Sigmoid colon (tissue), 4 donors: ENCODE data around the gene HECW1.

Source experiments
- EP300 ChIP-seq, 4 donors: sonication (generic); formaldehyde crosslinking; IDR thresholded peaks; one replicate each; pipeline ENCODE4 v1.6.1; 2017; ENCODE audit warnings: antibody characterized with exemption in 4 of 4
- POLR2A ChIP-seq, 2 donors: fragments of 450-650 bp; IDR thresholded peaks; one replicate each; pipeline ENCODE4 v1.6.1; 2016; ENCODE audit warnings: antibody characterized with exemption in 2 of 2, mild to moderate bottlenecking in 2 of 2, moderate library complexity in 2 of 2
- TF ChIP-seq, protein P1 (sequence below), 4 experiments: fragments of 450-650 bp in 3 of 4; fragments of 200-600 bp in 1 of 4; IDR thresholded peaks; one replicate each; pipeline ENCODE4 v1.5.1; 2016 to 2019; ENCODE audit warnings: antibody characterized with exemption in 4 of 4, mild to moderate bottlenecking in 3 of 4, moderate library complexity in 2 of 4

DNA sequence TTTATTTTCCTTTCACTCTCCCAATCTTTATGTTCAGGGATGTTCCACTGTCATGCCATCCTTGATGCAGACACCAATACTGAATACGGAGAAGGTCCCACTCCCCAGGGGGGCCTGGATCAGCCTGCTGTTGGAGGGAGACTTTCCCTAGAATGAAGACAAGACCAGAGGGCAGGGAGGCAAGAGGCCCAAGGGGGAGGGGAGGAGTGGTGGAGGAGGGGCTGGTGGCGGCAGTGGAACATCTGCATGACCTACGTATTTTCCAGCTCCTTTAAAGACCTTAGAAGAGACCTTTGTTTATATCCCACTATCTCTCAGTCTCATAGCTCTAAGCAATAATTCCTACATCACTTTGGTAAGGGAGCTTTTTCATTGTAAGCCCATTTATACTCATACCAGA, 183.0 kb downstream of the HECW1 start:
- TF ChIP-seq, protein P1, sequence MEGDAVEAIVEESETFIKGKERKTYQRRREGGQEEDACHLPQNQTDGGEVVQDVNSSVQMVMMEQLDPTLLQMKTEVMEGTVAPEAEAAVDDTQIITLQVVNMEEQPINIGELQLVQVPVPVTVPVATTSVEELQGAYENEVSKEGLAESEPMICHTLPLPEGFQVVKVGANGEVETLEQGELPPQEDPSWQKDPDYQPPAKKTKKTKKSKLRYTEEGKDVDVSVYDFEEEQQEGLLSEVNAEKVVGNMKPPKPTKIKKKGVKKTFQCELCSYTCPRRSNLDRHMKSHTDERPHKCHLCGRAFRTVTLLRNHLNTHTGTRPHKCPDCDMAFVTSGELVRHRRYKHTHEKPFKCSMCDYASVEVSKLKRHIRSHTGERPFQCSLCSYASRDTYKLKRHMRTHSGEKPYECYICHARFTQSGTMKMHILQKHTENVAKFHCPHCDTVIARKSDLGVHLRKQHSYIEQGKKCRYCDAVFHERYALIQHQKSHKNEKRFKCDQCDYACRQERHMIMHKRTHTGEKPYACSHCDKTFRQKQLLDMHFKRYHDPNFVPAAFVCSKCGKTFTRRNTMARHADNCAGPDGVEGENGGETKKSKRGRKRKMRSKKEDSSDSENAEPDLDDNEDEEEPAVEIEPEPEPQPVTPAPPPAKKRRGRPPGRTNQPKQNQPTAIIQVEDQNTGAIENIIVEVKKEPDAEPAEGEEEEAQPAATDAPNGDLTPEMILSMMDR (IDR thresholded peaks at IDR 0.05) = no peak
- TF ChIP-seq POLR2A (IDR thresholded peaks at IDR 0.05) = no peak
- TF ChIP-seq EP300 (IDR thresholded peaks at IDR 0.05) = no peak
